H9 (cell line): ENCODE measurements around the gene BLACAT1. TPM values are rescaled to one million over a fixed set of nuclear protein-coding genes. Genes with fewer than 3 reads are reported as not detected.

Source experiments
- DNase-seq: peaks from one replicate; pipeline ENCODE4 v3.0.0-alpha.2; 2017
- H2AFZ ChIP-seq: one replicate; pipeline ENCODE4 v1.6.1; 2013; ENCODE audit warnings: mild to moderate bottlenecking, low read length, control low read depth, moderate library complexity
- H2AK5ac ChIP-seq: 2 replicates; pipeline ENCODE4 v1.6.1; 2013; ENCODE audit warnings: low read length, control low read depth, mixed read lengths; ENCODE audit not compliant: insufficient read length
- H2BK120ac ChIP-seq: one replicate; pipeline ENCODE4 v1.6.1; 2013; ENCODE audit warnings: low read depth, mild to moderate bottlenecking, low read length, control low read depth, inconsistent platforms; ENCODE audit not compliant: poor library complexity, severe bottlenecking
- H2BK12ac ChIP-seq: 2 replicates; pipeline ENCODE4 v1.6.1; 2013; ENCODE audit warnings: low read length, control low read depth, mixed read lengths, low read depth; ENCODE audit not compliant: insufficient read length
- H2BK15ac ChIP-seq: 2 replicates; pipeline ENCODE4 v1.6.1; 2013; ENCODE audit warnings: low read depth, low read length, control low read depth
- H2BK20ac ChIP-seq: one replicate; pipeline ENCODE4 v1.6.1; 2013; ENCODE audit warnings: low read depth, mild to moderate bottlenecking, low read length, control low read depth, inconsistent platforms; ENCODE audit not compliant: poor library complexity, severe bottlenecking
- H2BK5ac ChIP-seq: 2 replicates; pipeline ENCODE4 v1.6.1; 2013; ENCODE audit warnings: low read length, control low read depth, mixed read lengths; ENCODE audit not compliant: insufficient read length
- H3K14ac ChIP-seq: 2 replicates; pipeline ENCODE4 v1.6.1; 2013; ENCODE audit warnings: low read length, control low read depth; ENCODE audit not compliant: insufficient read depth
- H3K18ac ChIP-seq: 2 replicates; pipeline ENCODE4 v1.6.1; 2013; ENCODE audit warnings: low read depth, mild to moderate bottlenecking, mixed read lengths, low read length, control low read depth; ENCODE audit not compliant: insufficient read length
- H3K23ac ChIP-seq: 2 replicates; pipeline ENCODE4 v1.6.1; 2013; ENCODE audit warnings: low read length, control low read depth, mixed read lengths, low read depth; ENCODE audit not compliant: insufficient read length
- H3K23me2 ChIP-seq: 2 replicates; pipeline ENCODE4 v1.6.1; 2013; ENCODE audit warnings: low read depth, mild to moderate bottlenecking, mixed read lengths, low read length, control low read depth; ENCODE audit not compliant: insufficient read length, poor library complexity, severe bottlenecking
- H3K27ac ChIP-seq: 2 replicates; pipeline ENCODE4 v1.5.1; 2013; ENCODE audit warnings: low read length, control low read depth, mixed read lengths, low read depth; ENCODE audit not compliant: insufficient read length
- H3K27me3 ChIP-seq: 2 replicates; pipeline ENCODE4 v1.6.1; 2013; ENCODE audit warnings: low read length, control low read depth, inconsistent platforms; ENCODE audit not compliant: insufficient read depth
- H3K4ac ChIP-seq: 2 replicates; pipeline ENCODE4 v1.6.1; 2013; ENCODE audit warnings: low read depth, mild to moderate bottlenecking, control low read depth, inconsistent platforms, low read length, moderate library complexity
- H3K4me1 ChIP-seq: 2 replicates; pipeline ENCODE4 v1.6.1; 2013; ENCODE audit warnings: low read length, control low read depth, inconsistent platforms; ENCODE audit not compliant: insufficient read depth
- H3K4me2 ChIP-seq: 2 replicates; pipeline ENCODE4 v1.6.1; 2013; ENCODE audit warnings: low read length, control low read depth, mixed read lengths; ENCODE audit not compliant: insufficient read length, insufficient read depth
- H3K56ac ChIP-seq: 2 replicates; pipeline ENCODE4 v1.6.1; 2013; ENCODE audit warnings: low read depth, mild to moderate bottlenecking, mixed read lengths, low read length, control low read depth; ENCODE audit not compliant: insufficient read length
- H3K79me1 ChIP-seq: 2 replicates; pipeline ENCODE4 v1.6.1; 2013; ENCODE audit warnings: low read depth, mild to moderate bottlenecking, moderate library complexity, low read length, control low read depth, inconsistent platforms; ENCODE audit not compliant: insufficient read depth, poor library complexity, severe bottlenecking
- H3K79me2 ChIP-seq: 2 replicates; pipeline ENCODE4 v1.6.1; 2013; ENCODE audit warnings: low read length, control low read depth, inconsistent platforms; ENCODE audit not compliant: insufficient read depth
- H3K9ac ChIP-seq: 2 replicates; pipeline ENCODE4 v1.6.1; 2013; ENCODE audit warnings: low read length, control low read depth, mixed read lengths; ENCODE audit not compliant: insufficient read length; ENCODE audit errors: extremely low read depth
- H3K9me3 ChIP-seq: one replicate; pipeline ENCODE4 v1.6.1; 2013; ENCODE audit warnings: low read depth, low read length, inconsistent platforms; ENCODE audit not compliant: control insufficient read depth
- H3T11ph ChIP-seq: one replicate; pipeline ENCODE4 v1.6.1; 2013; ENCODE audit warnings: mild to moderate bottlenecking, low read length, control low read depth, inconsistent platforms
- H4K20me1 ChIP-seq: one replicate; pipeline ENCODE4 v1.6.1; 2013; ENCODE audit not compliant: control insufficient read depth, insufficient read length, insufficient read depth
- H4K5ac ChIP-seq: 2 replicates; pipeline ENCODE4 v1.6.1; 2013; ENCODE audit warnings: low read depth, mild to moderate bottlenecking, mixed read lengths, low read length, control low read depth; ENCODE audit not compliant: insufficient read length
- H4K8ac ChIP-seq: replicated peaks from 2 replicates; pipeline ENCODE4 v1.6.1; 2013; ENCODE audit warnings: low read length, control low read depth, mixed read lengths, low read depth; ENCODE audit not compliant: insufficient read length
- H4K91ac ChIP-seq: 2 replicates; pipeline ENCODE4 v1.6.1; 2013; ENCODE audit warnings: low read depth, mild to moderate bottlenecking, moderate library complexity, mixed read lengths, low read length, control low read depth; ENCODE audit not compliant: insufficient read length
- H3K27ac Mint-ChIP-seq, 3 experiments: 2 replicates in 2 of 3; 3 replicates in 1 of 3; pipeline ENCODE4 v1.8.0; 2020 to 2021; ENCODE audit warnings: mixed read lengths in 3 of 3, mild to moderate bottlenecking in 1 of 3, moderate library complexity in 1 of 3
- H3K27me3 Mint-ChIP-seq: 2 replicates; pipeline ENCODE4 v1.8.0; 2021; ENCODE audit warnings: low read depth, mild to moderate bottlenecking, moderate library complexity, mixed read lengths
- H3K36me3 Mint-ChIP-seq, 3 experiments: 2 replicates in 2 of 3; 3 replicates in 1 of 3; pipeline ENCODE4 v1.8.0; 2020 to 2021; ENCODE audit warnings: low read depth in 3 of 3, mixed read lengths in 3 of 3; ENCODE audit not compliant: insufficient read depth in 1 of 3
- H3K4me1 Mint-ChIP-seq, 2 experiments: 2 replicates each; pipeline ENCODE4 v1.8.0; 2020; ENCODE audit warnings: mixed read lengths in 2 of 2
- H3K4me3 Mint-ChIP-seq, 2 experiments: 2 replicates in 1 of 2; 3 replicates in 1 of 2; pipeline ENCODE4 v1.8.0; 2020 to 2021; ENCODE audit warnings: mild to moderate bottlenecking in 2 of 2, mixed read lengths in 2 of 2, moderate library complexity in 1 of 2
- H3K9me3 Mint-ChIP-seq, 2 experiments: 2 replicates in 1 of 2; 3 replicates in 1 of 2; pipeline ENCODE4 v1.8.0; 2020; ENCODE audit warnings: mild to moderate bottlenecking in 2 of 2, mixed read lengths in 2 of 2, moderate library complexity in 1 of 2
- CTCF ChIP-seq: fragments of 200-600 bp; sonication (generic); conservative IDR thresholded peaks from 3 replicates; pipeline ENCODE4 v1.8.0; 2021; ENCODE audit warnings: antibody characterized with exemption, mild to moderate bottlenecking
- WGBS: extraction: QIAGEN DNeasy Blood & Tissue Kit; methylation state at CpG from one replicate; pipeline ENCODE4 v1.1.7; 2013; ENCODE audit warnings: missing lambda C conversion rate, low lambda C conversion rate, mixed read lengths; ENCODE audit not compliant: insufficient read length; ENCODE audit errors: extremely low coverage; 5-methylcytosine and 5-hydroxymethylcytosine counted together
- total RNA-seq: library from RNA; stranded (reverse); gene quantifications from 2 replicates; pipeline ENCODE4 v1.2.1, GENCODE V29; 2021

The BLACAT1 gene
- total RNA-seq, 1 experiment from 2014 or later = 4.0 TPM

GRCh38 chr1:205496661-205497060 is 40.8 kb upstream of the BLACAT1 start:
- Histone ChIP-seq H3K79me1 (no peaks in the 10 kb centered on the region), H2BK15ac (no peak overlapping the region), H2BK120ac (no peak overlapping the region), H3K27me3 (no peaks in the 10 kb centered on the region; the same call in 1 of the 2 replicates), H3T11ph (no peak overlapping the region), H3K23ac (no peak overlapping the region), H2BK20ac (no peak overlapping the region), H4K20me1 (no peaks in the 10 kb centered on the region), H2BK5ac (no peak overlapping the region), H2BK12ac (no peak overlapping the region), H4K8ac (no peak overlapping the region), H4K91ac (no peak overlapping the region), H3K9ac (no peak overlapping the region), H3K23me2 (no peaks in the 10 kb centered on the region), H3K56ac (no peak overlapping the region), H3K14ac (no peak overlapping the region), H3K9me3 (no peaks in the 10 kb centered on the region), H3K27ac (no peak overlapping the region), H3K4me2 (no peak overlapping the region), H3K18ac (no peak overlapping the region), H4K5ac (no peak overlapping the region), H2AK5ac (no peak overlapping the region), H3K79me2 (no peaks in the 10 kb centered on the region), H3K4ac (no peak overlapping the region), H3K4me1 (peaks cover 7% of the 10 kb centered on the region; the same call in 1 of the 2 replicates), H2AFZ (no peak overlapping the region)
- TF ChIP-seq CTCF = no peak
- peaks cover 0 to 2% (median 0%) of the 10 kb centered on the region in 3 experiments; a peak in 1 of 7 replicates for H3K36me3 Mint-ChIP-seq
- no peak for DNase-seq
- no CpG with 5 or more reads among the region's 1 CpG for WGBS
- H3K4me1 Mint-ChIP-seq = peaks cover 51 to 55% of the 10 kb centered on the region in 2 experiments
- peaks cover 19% of the 10 kb centered on the region for H3K27me3 Mint-ChIP-seq
- no peak overlapping the region for H3K27ac Mint-ChIP-seq
- H3K4me3 Mint-ChIP-seq = no peak overlapping the region
- H3K9me3 Mint-ChIP-seq = no peaks in the 10 kb centered on the region
